Measurements from ENCODE around the gene RPS14. TPM values are rescaled to one million over a fixed set of nuclear protein-coding genes. Genes with fewer than 3 reads are reported as not detected.
A peak's percentile ranks its signal among the peaks of the same experiment; 100 is the strongest.

The RPS14 gene
- total and polyA plus RNA-seq, 2 of the 8 experiments (the other 6 are each of a cell fraction or from before 2014, with no cell fraction given) = 2,548 to 6,423 TPM

GRCh38 chr5:150422075-150422474 lies 27.5 kb downstream of the RPS14 start:
- H3K4me1 ChIP-seq (replicated peaks in 1 of 4; ENCODE audit: control insufficient read depth in 3 of 4, insufficient read depth in 4 of 4, low read length in 3 of 4) = no peaks in the 10 kb centered on the region
- ChIA-PET POLR2A (ENCODE audit: partially characterized antibody) (interaction anchor here (1.1 to 3.7 kb wide), 6 partner anchors 10 to 24 kb away, joined by 3 to 16 read pairs (median 6); partner anchors contain the start of gene CD74), CTCF (ENCODE audit: partially characterized antibody) (interaction anchor here (0.6 to 8.2 kb wide), 6 partner anchors 11 to 91 kb away, joined by 3 to 77 read pairs (median 4); no protein-coding TSS in a partner anchor)
- no peak overlapping the region for H4K8ac ChIP-seq (ENCODE audit: extremely low read depth, insufficient read depth, low read length)
- no peak overlapping the region for H3K4ac ChIP-seq (replicated peaks; ENCODE audit: insufficient read length, low read depth, low read length)
- H3K23ac ChIP-seq (ENCODE audit: insufficient read length) = no peak overlapping the region
- WGBS, 2 experiments (ENCODE audit: extremely low coverage in 1 of 2, insufficient coverage in 1 of 2, insufficient read length in 1 of 2, insufficient replicate concordance in 2 of 2, low coverage in 1 of 2, low lambda C conversion rate in 2 of 2, missing lambda C conversion rate in 1 of 2) = 85% methylated on average over 4 of the region's 4 CpGs; no CpG with 5 or more reads in 1 of the 2 experiments
- no peak overlapping the region for H3K9ac ChIP-seq (replicated peaks in 1 of 4; ENCODE audit: extremely low read depth in 1 of 4, low read depth in 3 of 4, low read length in 3 of 4)
- no peaks in the 10 kb centered on the region for H3K23me2 ChIP-seq (ENCODE audit: low read depth, low read length)
- no peak for FAIRE-seq
- H2BK12ac ChIP-seq (ENCODE audit: low read depth, low read length) = no peak overlapping the region
- no peak overlapping the region for H2AK5ac ChIP-seq (ENCODE audit: low read depth, low read length)
- no peaks in the 10 kb centered on the region for H3K9me3 ChIP-seq (ENCODE audit: insufficient read depth in 2 of 2, low read depth in 1 of 2, low read length in 1 of 2)
- DNase-seq (ENCODE audit: low read depth in 1 of 2, low spot score in 2 of 2) = no peak
- H4K20me1 ChIP-seq (replicated peaks in 1 of 2; ENCODE audit: control insufficient read depth in 1 of 2, insufficient read depth in 2 of 2, low read length in 2 of 2) = no peaks in the 10 kb centered on the region
- no peak overlapping the region for H3K14ac ChIP-seq (ENCODE audit: insufficient read length)
- no peak overlapping the region for H3K56ac ChIP-seq (replicated peaks; ENCODE audit: insufficient read length, low read depth, low read length)
- no peak for TF ChIP-seq USF2 (IDR thresholded peaks at IDR 0.05; ENCODE audit: low read length)
- TF ChIP-seq HDAC6 (IDR thresholded peaks at IDR 0.05; ENCODE audit: low read depth, low read length) = no peak
- TF ChIP-seq RAD21 (IDR thresholded peaks at IDR 0.05 in 1 of 2, conservative IDR thresholded peaks at IDR 0.05 in 1 of 2; ENCODE audit: low read depth in 2 of 2, low read length in 2 of 2) = no peak
- H3K27ac ChIP-seq (ENCODE audit: low read depth, low read length) = no peak overlapping the region
- no peak overlapping the region for H3K4me3 ChIP-seq (ENCODE audit: extremely low read depth in 1 of 4, insufficient read depth in 2 of 4, low read depth in 3 of 4, low read length in 4 of 4)
- H3K18ac ChIP-seq (ENCODE audit: extremely low read depth, low read length) = no peak overlapping the region
- no peak overlapping the region for H2BK120ac ChIP-seq (replicated peaks; ENCODE audit: low read depth, low read length)
- no peaks in the 10 kb centered on the region for H3K79me2 ChIP-seq (ENCODE audit: control insufficient read depth in 1 of 2, insufficient read depth in 2 of 2, low read length in 2 of 2)
- no peak overlapping the region for H2BK15ac ChIP-seq (ENCODE audit: low read length)
- H3K79me1 ChIP-seq (ENCODE audit: low read depth, low read length) = no peaks in the 10 kb centered on the region
- H2BK20ac ChIP-seq (ENCODE audit: low read length) = no peak overlapping the region
- no peak overlapping the region for H4K5ac ChIP-seq (ENCODE audit: insufficient read length, low read depth, low read length)
- H2AFZ ChIP-seq (ENCODE audit: low read length) = peak overlapping the region; percentile 69; the same call in 1 of the 2 replicates
- no peak overlapping the region for H2BK5ac ChIP-seq (ENCODE audit: low read depth, low read length)
- no peak overlapping the region for H3K4me2 ChIP-seq (ENCODE audit: insufficient read depth in 1 of 2, low read depth in 2 of 2, low read length in 2 of 2)
- H4K91ac ChIP-seq (replicated peaks; ENCODE audit: insufficient read length, low read length) = no peak overlapping the region
- no peaks in the 10 kb centered on the region; a peak in 1 of 7 replicates for H3K27me3 ChIP-seq (replicated peaks in 1 of 4; ENCODE audit: control insufficient read depth in 3 of 4, extremely low read depth in 1 of 4, insufficient read depth in 3 of 4, low read length in 3 of 4)
- H3K36me3 ChIP-seq (ENCODE audit: control insufficient read depth in 2 of 4, insufficient read depth in 4 of 4, low read length in 3 of 4) = no peaks in the 10 kb centered on the region
